Mesodermal cell (in vitro differentiated cells): Measurements from ENCODE around the gene ARHGAP18.

Experiments used
- H3K27ac ChIP-seq: 2 replicates; pipeline ENCODE4 v1.7.0; 2013; ENCODE audit warnings: mild to moderate bottlenecking, low read depth, low read length, moderate library complexity; ENCODE audit not compliant: severe bottlenecking
- H3K36me3 ChIP-seq: 2 replicates; pipeline ENCODE4 v1.7.1; 2013; ENCODE audit warnings: mild to moderate bottlenecking, low read length, moderate library complexity; ENCODE audit not compliant: control insufficient read depth, insufficient read depth
- H3K4me1 ChIP-seq: one replicate; pipeline ENCODE4 v1.7.1; 2013; ENCODE audit warnings: mild to moderate bottlenecking, low read length; ENCODE audit not compliant: insufficient read depth, control insufficient read depth, poor library complexity, severe bottlenecking
- H3K4me3 ChIP-seq: 2 replicates; pipeline ENCODE4 v1.7.0; 2013; ENCODE audit warnings: low read length, control low read depth, mild to moderate bottlenecking; ENCODE audit not compliant: insufficient read depth, poor library complexity, severe bottlenecking; ENCODE audit errors: extremely low read depth
- H3K9me3 ChIP-seq: 2 replicates; pipeline ENCODE4 v1.7.1; 2013; ENCODE audit warnings: mild to moderate bottlenecking, low read length, moderate library complexity; ENCODE audit not compliant: control insufficient read depth
- WGBS, 2 experiments: methylation state at CpG; one replicate each; pipeline ENCODE4 v1.1.5; 2013; ENCODE audit warnings: missing lambda C conversion rate in 2 of 2; ENCODE audit not compliant: insufficient coverage in 2 of 2; 5-methylcytosine and 5-hydroxymethylcytosine counted together

The ARHGAP18 gene

DNA sequence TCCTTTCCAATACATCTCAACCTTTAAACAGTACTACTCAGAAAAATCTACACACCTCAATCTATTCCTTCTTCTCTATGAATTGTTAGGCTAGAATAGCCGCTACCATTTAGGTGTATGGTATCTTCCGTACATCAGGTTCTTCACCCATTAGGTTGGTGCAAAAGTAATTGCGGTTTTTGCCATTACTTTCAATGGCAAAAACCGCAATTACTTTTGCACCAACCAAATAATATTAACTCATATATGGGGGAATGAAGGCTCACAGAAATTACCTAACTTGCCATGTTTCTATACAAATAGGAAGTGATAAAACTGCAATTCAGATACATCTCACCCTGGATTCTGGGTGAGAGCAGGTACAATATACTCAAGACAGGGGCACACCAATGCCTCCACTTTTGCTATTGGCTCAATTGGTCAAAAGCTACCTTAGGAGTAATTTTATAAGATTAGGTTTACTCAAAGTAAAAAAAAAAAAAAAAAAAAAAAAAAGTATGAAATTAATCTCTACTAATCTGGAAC is 37.7 kb upstream of the ARHGAP18 start:
- Histone ChIP-seq H3K4me3 (no peak overlapping the region), H3K4me1 (no peaks in the 10 kb centered on the region), H3K36me3 (no peaks in the 10 kb centered on the region), H3K27ac (no peak overlapping the region), H3K9me3 (no peaks in the 10 kb centered on the region)
- WGBS, 2 experiments: 100% methylated on average over 1 of the region's 4 CpGs; no CpG with 5 or more reads in 1 of the 2 experiments

DNA sequence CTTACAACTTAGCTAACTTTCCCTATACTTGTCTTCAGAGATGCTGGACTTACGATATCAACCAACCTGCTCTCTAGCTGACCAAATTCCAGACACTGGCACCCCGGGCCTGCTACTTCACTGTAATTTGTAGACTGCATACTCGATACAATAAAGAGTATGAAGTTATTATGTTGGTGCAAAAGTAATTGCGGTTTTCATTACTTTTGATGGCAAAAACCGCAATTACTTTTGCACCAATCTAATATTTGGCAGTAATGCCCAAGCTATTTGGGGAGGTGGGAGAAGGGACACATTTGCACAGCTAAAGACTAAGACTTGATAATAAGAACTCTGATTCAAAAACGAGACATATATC is 34.9 kb upstream of the ARHGAP18 start:
- Histone ChIP-seq H3K36me3 (no peaks in the 10 kb centered on the region), H3K9me3 (no peaks in the 10 kb centered on the region), H3K4me1 (no peaks in the 10 kb centered on the region), H3K27ac (no peak overlapping the region), H3K4me3 (no peak overlapping the region)
- WGBS, 2 experiments: 83% methylated on average over 1 of the region's 6 CpGs; no CpG with 5 or more reads in 1 of the 2 experiments

GRCh38 chr6:129744201-129744879 is 34.4 kb upstream of the ARHGAP18 start:
- Histone ChIP-seq H3K4me1 (no peaks in the 10 kb centered on the region), H3K27ac (peak overlapping the region; percentile 88), H3K9me3 (no peaks in the 10 kb centered on the region), H3K4me3 (no peak overlapping the region), H3K36me3 (no peaks in the 10 kb centered on the region)
- WGBS, 2 experiments: 0 to 28% methylated on average over 1 to 2 of the region's 4 CpGs

- no peak overlapping the region for H3K27ac ChIP-seq
- H3K4me3 ChIP-seq: no peak overlapping the region
- no peaks in the 10 kb centered on the region for H3K9me3 ChIP-seq
- no peaks in the 10 kb centered on the region for H3K4me1 ChIP-seq
- H3K36me3 ChIP-seq: no peaks in the 10 kb centered on the region
- WGBS, 2 experiments: no CpG with 5 or more reads among the region's 1 CpG
Observed at GRCh38 chr6:129740013-129740412, 30.0 kb upstream of the ARHGAP18 start.

DNA sequence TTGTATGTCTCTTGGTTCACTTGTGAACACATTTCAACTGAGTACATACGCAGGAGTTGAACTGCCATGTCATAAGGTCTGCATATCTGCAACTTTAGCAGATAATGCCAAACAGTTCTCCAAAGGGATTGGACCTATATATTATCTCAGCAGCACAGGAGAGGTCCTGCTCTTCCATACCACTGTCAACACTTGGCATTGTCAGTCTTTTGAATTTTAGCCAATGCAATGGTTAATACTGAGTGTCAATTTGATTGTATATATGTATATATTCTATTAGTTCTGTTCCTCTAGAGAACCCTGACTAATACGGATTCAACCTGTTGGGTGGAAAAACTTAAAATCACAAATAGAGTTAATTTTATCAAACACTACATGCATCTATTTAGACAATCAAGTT is 26.1 kb upstream of the ARHGAP18 start:
- Histone ChIP-seq H3K27ac (no peak overlapping the region), H3K4me3 (no peak overlapping the region), H3K9me3 (no peaks in the 10 kb centered on the region), H3K4me1 (peaks cover 5% of the 10 kb centered on the region), H3K36me3 (no peaks in the 10 kb centered on the region)
- 80 to 89% methylated on average over 1 of the region's 2 CpGs for WGBS, 2 experiments

- no peak overlapping the region for H3K4me3 ChIP-seq
- H3K4me1 ChIP-seq: peaks cover 9% of the 10 kb centered on the region
- no peaks in the 10 kb centered on the region for H3K36me3 ChIP-seq
- no peaks in the 10 kb centered on the region for H3K9me3 ChIP-seq
- H3K27ac ChIP-seq: no peak overlapping the region
- WGBS, 2 experiments: 85% methylated on average over 2 of the region's 2 CpGs; no CpG with 5 or more reads in 1 of the 2 experiments
Observed at GRCh38 chr6:129733290-129733689, 23.3 kb upstream of the ARHGAP18 start.

DNA sequence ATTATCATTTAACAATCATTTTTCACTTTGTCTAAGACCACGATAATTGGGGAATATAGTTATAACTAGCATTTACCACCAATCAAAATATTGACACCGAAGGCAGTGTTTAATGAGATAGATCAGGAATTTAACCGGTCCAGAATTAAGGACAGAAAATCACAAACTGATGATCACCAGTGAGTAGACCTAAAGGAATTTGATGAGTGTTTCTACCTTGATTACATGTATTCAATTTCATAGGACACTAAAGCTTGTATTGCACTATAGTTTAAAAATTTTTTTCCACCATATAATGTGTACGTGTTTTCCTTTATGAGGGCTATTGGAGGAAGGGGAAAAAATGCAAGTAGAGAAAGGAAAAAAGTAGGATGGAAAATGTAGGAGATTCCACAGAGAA is 22.6 kb upstream of the ARHGAP18 start:
- whole genome bisulfite sequencing, 2 experiments: no CpG with 5 or more reads among the region's 4 CpGs
- H3K9me3 ChIP-seq: no peaks in the 10 kb centered on the region
- H3K4me3 ChIP-seq: no peak overlapping the region
- peaks cover 9% of the 10 kb centered on the region for H3K4me1 ChIP-seq
- H3K27ac ChIP-seq: no peak overlapping the region
- H3K36me3 ChIP-seq: no peaks in the 10 kb centered on the region

GRCh38 chr6:129732034-129732433 is 22.1 kb upstream of the ARHGAP18 start:
- no peaks in the 10 kb centered on the region for H3K9me3 ChIP-seq
- no peak overlapping the region for H3K27ac ChIP-seq
- no peak overlapping the region for H3K4me3 ChIP-seq
- no peaks in the 10 kb centered on the region for H3K36me3 ChIP-seq
- no CpG with 5 or more reads among the region's 2 CpGs for WGBS, 2 experiments
- peaks cover 9% of the 10 kb centered on the region for H3K4me1 ChIP-seq

- no peaks in the 10 kb centered on the region for H3K9me3 ChIP-seq
- H3K27ac ChIP-seq: no peak overlapping the region
- no peaks in the 10 kb centered on the region for H3K36me3 ChIP-seq
- WGBS, 2 experiments: 100% methylated on average over 1 to 2 of the region's 4 CpGs
- H3K4me3 ChIP-seq: no peak overlapping the region
- H3K4me1 ChIP-seq: peaks cover 9% of the 10 kb centered on the region
Observed at GRCh38 chr6:129731428-129731827, 21.5 kb upstream of the ARHGAP18 start.

DNA sequence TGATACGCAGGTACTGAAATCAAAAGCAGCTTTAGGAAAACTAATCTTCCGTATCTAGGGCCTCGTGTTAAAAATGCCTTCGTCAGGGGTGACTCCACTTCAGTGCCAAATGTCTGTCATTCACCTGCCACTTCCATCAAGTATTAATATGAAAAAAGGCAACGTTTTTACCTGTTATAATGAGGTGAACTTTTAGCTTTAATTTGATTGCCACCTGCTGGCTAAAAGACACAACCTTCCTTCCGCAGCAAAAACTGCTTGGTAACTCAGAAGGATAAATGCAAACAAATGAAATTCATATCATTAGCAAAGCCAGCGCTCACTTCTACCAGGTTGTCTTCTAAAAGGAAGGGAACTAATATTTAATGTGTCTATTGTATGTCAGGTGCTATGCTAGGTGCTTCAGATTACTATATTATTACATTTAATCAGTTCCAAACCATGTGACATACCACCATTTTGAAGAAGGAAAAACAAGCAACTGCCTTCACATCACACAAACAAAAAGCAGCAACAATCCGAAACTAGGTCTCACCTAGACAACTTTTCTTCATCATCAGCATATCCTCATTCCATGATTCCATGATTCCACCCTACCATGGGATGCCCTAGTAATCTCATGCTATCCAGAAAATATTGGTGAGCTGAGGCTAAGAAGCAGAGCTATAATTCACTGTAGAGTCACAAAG is 20.6 kb upstream of the ARHGAP18 start:
- Histone ChIP-seq H3K36me3 (no peaks in the 10 kb centered on the region), H3K27ac (no peak overlapping the region), H3K4me1 (peaks cover 9% of the 10 kb centered on the region), H3K9me3 (no peaks in the 10 kb centered on the region), H3K4me3 (no peak overlapping the region)
- 58 to 74% methylated on average over 5 of the region's 8 CpGs for WGBS, 2 experiments

- H3K4me1 ChIP-seq: peaks cover 4% of the 10 kb centered on the region
- H3K36me3 ChIP-seq: no peaks in the 10 kb centered on the region
- no peak overlapping the region for H3K27ac ChIP-seq
- H3K4me3 ChIP-seq: no peak overlapping the region
- H3K9me3 ChIP-seq: no peaks in the 10 kb centered on the region
Observed at GRCh38 chr6:129726650-129727049, 16.7 kb upstream of the ARHGAP18 start.
